HepG2 (cell line): Measurements from ENCODE around the gene GPATCH2. TPM values are rescaled to one million over a fixed set of nuclear protein-coding genes. Genes with fewer than 3 reads are reported as not detected.
"Not testable (repeated sequence)": the region's sequence is repeated elsewhere in the genome, so short reads cannot be mapped to it uniquely, and the experiment has no call there.

Source experiments
- ATAC-seq: fragments of 200-7000 bp; cut with Tn5 transposase; 3 replicates; pipeline ENCODE4 v1.9.1; 2020; ENCODE audit warnings: mild to moderate bottlenecking, moderate library complexity
- BruUV-seq: library from RNA; stranded (reverse); fragments of 400-500 nt; replicated peaks from 2 replicates; lab custom pipeline; 2021; lab: Mats Ljungman, UMichigan
- CTCF ChIA-PET: fragments of 300-600 bp; formaldehyde crosslinking; extraction: SDS; loops from one replicate; lab custom pipeline; 2021; ENCODE audit warnings: low total read pairs, inconsistent platforms, low intra/inter-chr PET ratio; lab: Yijun Ruan, JAX
- POLR2A ChIA-PET: fragments of 350-600 bp; sonication (Branson Sonifier 250); formaldehyde crosslinking; loops from one replicate; lab custom pipeline; 2020; ENCODE audit warnings: antibody characterized with exemption, inconsistent platforms; lab: Yijun Ruan, JAX
- DNase-seq: peaks from one replicate; pipeline ENCODE4 v3.0.0-alpha.2; 2015; ENCODE audit warnings: low spot score
- FAIRE-seq: peaks from 3 replicates; lab custom pipeline; 2011; peaks lifted over from hg19 to GRCh38; lab: Jason Lieb, UNC
- H2AFZ ChIP-seq: one replicate; pipeline ENCODE4 v1.6.1; 2011; ENCODE audit warnings: low read length, inconsistent platforms
- H3K27ac ChIP-seq: fragments of 300-600 bp; 3 replicates; pipeline ENCODE4 v1.8.0; 2011; ENCODE audit warnings: mixed run types, mild to moderate bottlenecking, mixed read lengths, low read length, inconsistent platforms; ENCODE audit not compliant: insufficient read depth; ENCODE audit errors: extremely low read length
- H3K27me3 ChIP-seq, 2 experiments: fragments of 200-600 bp in 1 of 2; 2 replicates in 1 of 2; 3 replicates in 1 of 2; pipeline versions ENCODE4 v1.6.0 to v1.8.0; 2011; ENCODE audit warnings: low read length in 2 of 2, mild to moderate bottlenecking in 2 of 2, moderate library complexity in 2 of 2, inconsistent platforms in 1 of 2; ENCODE audit not compliant: insufficient read depth in 2 of 2, control insufficient read depth in 1 of 2
- H3K36me3 ChIP-seq, 2 experiments: fragments of 200-600 bp in 1 of 2; replicated peaks in 1 of 2; 2 replicates in 1 of 2; 3 replicates in 1 of 2; pipeline versions ENCODE4 v1.5.1 to v1.8.0; 2011; ENCODE audit warnings: low read length in 2 of 2, inconsistent platforms in 1 of 2; ENCODE audit not compliant: insufficient read depth in 2 of 2, control insufficient read depth in 1 of 2
- H3K4me1 ChIP-seq: 2 replicates; pipeline ENCODE4 v1.5.1; 2012; ENCODE audit warnings: low read length, inconsistent platforms; ENCODE audit not compliant: insufficient read depth
- H3K4me2 ChIP-seq: 2 replicates; pipeline ENCODE4 v1.6.0; 2011; ENCODE audit warnings: low read depth, low read length, inconsistent platforms
- H3K4me3 ChIP-seq, 3 experiments: fragments of 200-600 bp in 1 of 3; sonication (generic), shearing (Covaris generic) in 1 of 3; replicated peaks in 1 of 3; 2 replicates each; pipeline ENCODE4 v1.5.1; 2011 to 2016; ENCODE audit warnings: low read length in 3 of 3, inconsistent platforms in 2 of 3, low read depth in 2 of 3, mild to moderate bottlenecking in 2 of 3, control low read depth in 1 of 3, mixed read lengths in 1 of 3; ENCODE audit not compliant: insufficient read depth in 1 of 3
- H3K79me2 ChIP-seq: one replicate; pipeline ENCODE4 v1.6.1; 2011; ENCODE audit warnings: low read length, inconsistent platforms; ENCODE audit not compliant: insufficient read depth
- H3K9ac ChIP-seq: 2 replicates; pipeline ENCODE4 v1.6.0; 2011; ENCODE audit warnings: mild to moderate bottlenecking, low read depth, low read length, inconsistent platforms; ENCODE audit not compliant: insufficient read depth
- H3K9me3 ChIP-seq: 2 replicates; pipeline ENCODE4 v1.5.1; 2012; ENCODE audit warnings: mild to moderate bottlenecking, low read length
- H4K20me1 ChIP-seq: 2 replicates; pipeline ENCODE4 v1.6.0; 2011; ENCODE audit warnings: inconsistent platforms, mild to moderate bottlenecking, low read length, moderate library complexity; ENCODE audit not compliant: insufficient read depth
- CEBPG ChIP-seq: IDR thresholded peaks from 2 replicates; pipeline ENCODE4 v1.6.1; 2016
- FOXP4 ChIP-seq: sonication (generic); formaldehyde crosslinking; IDR thresholded peaks from 2 replicates; pipeline ENCODE4 v1.4.0; 2020; ENCODE audit warnings: missing genetic modification reagents
- HDAC1 ChIP-seq: sonication (generic); formaldehyde crosslinking; IDR thresholded peaks from 2 replicates; pipeline ENCODE4 v1.5.1; 2020; ENCODE audit warnings: mild to moderate bottlenecking, missing genetic modification reagents
- HOMEZ ChIP-seq: IDR thresholded peaks from 2 replicates; pipeline ENCODE4 v1.6.1; 2016; ENCODE audit warnings: low read depth
- PAXIP1 ChIP-seq: sonication (generic); formaldehyde crosslinking; conservative IDR thresholded peaks from 2 replicates; pipeline ENCODE4 v1.4.0; 2020; ENCODE audit warnings: mild to moderate bottlenecking, missing genetic modification reagents, moderate library complexity
- POGZ ChIP-seq: sonication (generic); formaldehyde crosslinking; IDR thresholded peaks from 2 replicates; pipeline ENCODE4 v1.4.0; 2020; ENCODE audit warnings: mild to moderate bottlenecking, missing genetic modification reagents
- SALL1 ChIP-seq: sonication (generic); formaldehyde crosslinking; IDR thresholded peaks from 2 replicates; pipeline ENCODE4 v1.8.0; 2022; ENCODE audit warnings: mild to moderate bottlenecking, missing genetic modification reagents
- SOX5 ChIP-seq: IDR thresholded peaks from 2 replicates; pipeline ENCODE4 v1.6.1; 2016; ENCODE audit warnings: borderline replicate concordance
- SOX6 ChIP-seq, 2 experiments: fragments of 450-650 bp in 1 of 2; sonication (generic) in 1 of 2; formaldehyde crosslinking in 1 of 2; IDR thresholded peaks; 2 replicates each; pipeline versions ENCODE4 v1.4.0 to v1.6.1; 2017 to 2020; ENCODE audit warnings: antibody characterized with exemption in 1 of 2, mild to moderate bottlenecking in 1 of 2, missing genetic modification reagents in 1 of 2
- ZMYM3 ChIP-seq: sonication (generic); formaldehyde crosslinking; IDR thresholded peaks from 2 replicates; pipeline ENCODE4 v1.5.1; 2020; ENCODE audit warnings: mild to moderate bottlenecking, missing genetic modification reagents
- ZMYM4 ChIP-seq: sonication (generic); formaldehyde crosslinking; IDR thresholded peaks from 2 replicates; pipeline ENCODE4 v1.8.1; 2023; ENCODE audit warnings: mild to moderate bottlenecking, missing genetic modification reagents
- ZNF770 ChIP-seq: sonication (generic); formaldehyde crosslinking; IDR thresholded peaks from 2 replicates; pipeline ENCODE4 v1.5.0; 2020; ENCODE audit warnings: mild to moderate bottlenecking, missing genetic modification reagents
- WGBS: methylation state at CpG from one replicate; pipeline ENCODE4 v1.1.6; 2017; ENCODE audit warnings: low lambda C conversion rate; 5-methylcytosine and 5-hydroxymethylcytosine counted together
- in situ Hi-C: cut with HindIII; loops from 2 replicates; pipeline ENCODE4 v1.10.0; 2017; ENCODE audit warnings: low pct_unique_long_range_greater_than_20kb; ENCODE audit not compliant: extremely low pct_ligation_motif_present
- intact Hi-C: fragments of 100-400 bp; cut with micrococcal nuclease; formaldehyde crosslinking; loops from one replicate; pipeline ENCODE4 v1.10.0; 2022; ENCODE audit not compliant: unreplicated experiment
- polyA plus RNA-seq, 8 experiments: library from polyadenylated mRNA; depleted of rRNA in 3 of 8; stranded (reverse) in 7 of 8; unstranded in 1 of 8; fragments of >200 nt; fragmentation: Illumina TruSeq in 4 of 8; extraction: Trizol in 4 of 8; gene quantifications; 2 replicates each; pipeline versions ENCODE4 v1.2.1 to v1.2.3, GENCODE V29; 2011 to 2016; ENCODE audit warnings: low read depth in 4 of 8, missing spikeins in 1 of 8, mixed read lengths in 1 of 8; ENCODE audit not compliant: insufficient read depth in 1 of 8
- total RNA-seq, 5 experiments: library from RNA; depleted of rRNA; stranded (reverse); fragments of >200 nt; fragmentation: Illumina TruSeq; extraction: Trizol; gene quantifications; 2 replicates each; pipeline ENCODE4 v1.2.3, GENCODE V29; 2016; ENCODE audit warnings: low read depth in 1 of 5

The GPATCH2 gene
- total and polyA plus RNA-seq, 2 of the 13 experiments (the other 11 are each of a cell fraction or from before 2014, with no cell fraction given) = 3.5 to 15.7 TPM

GRCh38 chr1:217584286-217584811 is 46.5 kb downstream of the GPATCH2 start:
- in situ Hi-C loops, DNase-seq, CTCF ChIA-PET: not testable (repeated sequence)

More at GRCh38 chr1:217584286-217584811, 46.5 kb downstream of the GPATCH2 start:
- FAIRE-seq; H3K79me2 ChIP-seq; H3K9ac ChIP-seq; H3K4me3 ChIP-seq; H3K9me3 ChIP-seq; H3K36me3 ChIP-seq; H3K27me3 ChIP-seq; H2AFZ ChIP-seq; POLR2A ChIA-PET; H4K20me1 ChIP-seq; BruUV-seq; intact Hi-C loops; H3K4me1 ChIP-seq; TF ChIP-seq SOX6 (IDR thresholded peaks at IDR 0.05): not testable (repeated sequence)
- TF ChIP-seq HOMEZ (CRISPR knock-in tag) = peak; percentile 73; the same call in 1 of the 2 replicates
- 0 out of 2 replicates have a peak, but pooled peaks have one; percentile 43 for TF ChIP-seq ZMYM4 (CRISPR knock-in tag)
- 0 out of 2 replicates have a peak, but pooled peaks have one; percentile 21 for TF ChIP-seq FOXP4 (CRISPR knock-in tag)
- TF ChIP-seq SOX6 (CRISPR knock-in tag; IDR thresholded peaks at IDR 0.05) = peak; percentile 37; the same call in 1 of the 2 replicates
- TF ChIP-seq ZNF770 (CRISPR knock-in tag) = peak; percentile 83
- peak; percentile 73 for TF ChIP-seq POGZ (CRISPR knock-in tag)
- TF ChIP-seq SOX5 (CRISPR knock-in tag) = peak; percentile 21; the same call in 1 of the 2 replicates
- TF ChIP-seq HDAC1 (CRISPR knock-in tag) = 0 out of 2 replicates have a peak, but pooled peaks have one; percentile 19
- peak; percentile 55 for TF ChIP-seq PAXIP1 (CRISPR knock-in tag)
- peak; percentile 78 for TF ChIP-seq ZMYM3 (CRISPR knock-in tag)
- peak; percentile 53; the same call in 1 of the 2 replicates for TF ChIP-seq SALL1 (CRISPR knock-in tag)
- 0 out of 2 replicates have a peak, but pooled peaks have one; percentile 11 for TF ChIP-seq CEBPG (CRISPR knock-in tag)
- 64% methylated on average over 5 of the region's 5 CpGs for WGBS
- peak overlapping the region; percentile 13 for H3K27ac ChIP-seq
- ATAC-seq = peak; percentile 65
- peak overlapping the region; percentile 8; the same call in 1 of the 2 replicates for H3K4me2 ChIP-seq
